GM21367 (cell line): ENCODE measurements around the gene SCFD2.

ENCODE experiments used
- ATAC-seq: cut with Tn5 transposase; IDR thresholded peaks from one replicate; pipeline ENCODE4 v1.9.1; 2021; ENCODE audit not compliant: unreplicated experiment

The SCFD2 gene

GRCh38 chr4:52966781-52967180 lies 399.1 kb downstream of the SCFD2 start:
- no peak for ATAC-seq

- ATAC-seq, result no peak
Measured at GRCh38 chr4:52966172-52966571, 399.7 kb downstream of the SCFD2 start.

- ATAC-seq, result no peak
Measured at GRCh38 chr4:52964561-52965101, 401.2 kb downstream of the SCFD2 start.

GRCh38 chr4:52964011-52964410 lies 401.9 kb downstream of the SCFD2 start:
- ATAC-seq, result no peak

- no peak for ATAC-seq
Measured at GRCh38 chr4:52962721-52963120, 403.1 kb downstream of the SCFD2 start.

- ATAC-seq, result no peak
Measured at GRCh38 chr4:52961666-52962412, 404.0 kb downstream of the SCFD2 start.

GRCh38 chr4:52959541-52959940 lies 406.3 kb downstream of the SCFD2 start:
- ATAC-seq, result no peak

GRCh38 chr4:52957835-52958631 lies 407.8 kb downstream of the SCFD2 start:
- no peak for ATAC-seq

GRCh38 chr4:52957220-52957686 lies 408.6 kb downstream of the SCFD2 start:
- no peak for ATAC-seq

GRCh38 chr4:52956691-52957090 lies 409.2 kb downstream of the SCFD2 start:
- no peak for ATAC-seq

GRCh38 chr4:52954560-52955170 lies 411.2 kb downstream of the SCFD2 start:
- no peak for ATAC-seq

GRCh38 chr4:52952540-52952939 lies 413.3 kb downstream of the SCFD2 start:
- ATAC-seq, result no peak

- no peak for ATAC-seq
Measured at GRCh38 chr4:52951016-52951415, 414.8 kb downstream of the SCFD2 start.

GRCh38 chr4:52950226-52950625 lies 415.6 kb downstream of the SCFD2 start:
- ATAC-seq, result no peak

GRCh38 chr4:52949336-52949735 lies 416.5 kb downstream of the SCFD2 start:
- no peak for ATAC-seq

- no peak for ATAC-seq
Measured at GRCh38 chr4:52948057-52948423, 417.8 kb downstream of the SCFD2 start.

- no peak for ATAC-seq
Measured at GRCh38 chr4:52947401-52948056, 418.3 kb downstream of the SCFD2 start.

GRCh38 chr4:52946855-52947254 lies 419.0 kb downstream of the SCFD2 start:
- no peak for ATAC-seq

- ATAC-seq, result no peak
Measured at GRCh38 chr4:52945982-52946381, 419.9 kb downstream of the SCFD2 start.

- no peak for ATAC-seq
Measured at GRCh38 chr4:52945326-52945898, 420.4 kb downstream of the SCFD2 start.

GRCh38 chr4:52943677-52944076 lies 422.2 kb downstream of the SCFD2 start:
- no peak for ATAC-seq
